SK-N-SH (cell line): ENCODE results near the gene SIGMAR1. TPM values are rescaled to one million over a fixed set of nuclear protein-coding genes. Genes with fewer than 3 reads are reported as not detected.

Source experiments
- CTCF ChIA-PET: fragments of 300-600, 350-600 bp; formaldehyde crosslinking; extraction: SDS; loops from one replicate; lab custom pipeline; 2021; lab: Yijun Ruan, JAX
- POLR2A ChIA-PET: fragments of 350-600 bp; sonication (Branson Sonifier 250); formaldehyde crosslinking; extraction: SDS; loops from one replicate; lab custom pipeline; 2020; ENCODE audit warnings: antibody characterized with exemption, inconsistent platforms; lab: Yijun Ruan, JAX
- DNase-seq: peaks from one replicate; pipeline ENCODE4 v3.0.0; 2012
- H2AFZ ChIP-seq: fragments of 200-600 bp; sonication (generic); 2 replicates; pipeline ENCODE4 v1.8.1; 2016; ENCODE audit warnings: antibody characterized with exemption, mild to moderate bottlenecking, low read depth
- H3F3A ChIP-seq: fragments of 200-600 bp; sonication (generic); replicated peaks from 2 replicates; pipeline ENCODE3; 2016; ENCODE audit warnings: antibody characterized with exemption, mild to moderate bottlenecking; ENCODE audit not compliant: insufficient read depth
- H3K27ac ChIP-seq, 2 experiments: fragments of 200-500 bp in 1 of 2; fragments of 200-600 bp in 1 of 2; sonication (Bioruptor generic) in 1 of 2; sonication (generic), shearing (Covaris generic) in 1 of 2; 2 replicates each; pipeline versions ENCODE4 v1.5.1 to v1.6.1; 2014 to 2016; ENCODE audit warnings: low read depth in 2 of 2, inconsistent platforms in 1 of 2, low read length in 1 of 2, mild to moderate bottlenecking in 1 of 2, mixed read lengths in 1 of 2
- H3K27me3 ChIP-seq: fragments of 200-600 bp; sonication (generic), shearing (Covaris generic); 2 replicates; pipeline ENCODE4 v1.6.1; 2016; ENCODE audit warnings: mixed run types; ENCODE audit not compliant: insufficient read depth
- H3K36me3 ChIP-seq, 2 experiments: fragments of 200-500 bp in 1 of 2; fragments of 200-600 bp in 1 of 2; sonication (Bioruptor generic) in 1 of 2; sonication (generic) in 1 of 2; replicated peaks in 1 of 2; 2 replicates each; pipeline versions ENCODE3 to v1.5.1; 2014 to 2016; ENCODE audit warnings: low read length in 1 of 2, mild to moderate bottlenecking in 1 of 2; ENCODE audit not compliant: insufficient read depth in 2 of 2, control insufficient read depth in 1 of 2
- H3K4me1 ChIP-seq, 2 experiments: fragments of 200-500 bp in 1 of 2; fragments of 200-600 bp in 1 of 2; sonication (Bioruptor generic) in 1 of 2; sonication (generic), shearing (Covaris generic) in 1 of 2; 2 replicates each; pipeline versions ENCODE4 v1.5.1 to v1.6.1; 2014 to 2016; ENCODE audit warnings: low read depth in 1 of 2, low read length in 1 of 2, mixed run types in 1 of 2; ENCODE audit not compliant: insufficient read depth in 2 of 2, control insufficient read depth in 1 of 2
- H3K4me2 ChIP-seq: fragments of 200-600 bp; sonication (generic), shearing (Covaris generic); 2 replicates; pipeline ENCODE4 v1.6.1; 2017; ENCODE audit warnings: mixed run types
- H3K4me3 ChIP-seq, 2 experiments: fragments of 200-500 bp in 1 of 2; fragments of 200-600 bp in 1 of 2; sonication (Bioruptor generic) in 1 of 2; sonication (generic), shearing (Covaris generic) in 1 of 2; 2 replicates each; pipeline versions ENCODE4 v1.5.1 to v1.8.1; 2014 to 2016; ENCODE audit warnings: low read depth in 2 of 2, inconsistent platforms in 1 of 2, low read length in 1 of 2, mild to moderate bottlenecking in 1 of 2, mixed read lengths in 1 of 2, moderate library complexity in 1 of 2
- H3K79me2 ChIP-seq: fragments of 200-600 bp; sonication (generic); 2 replicates; pipeline ENCODE4 v1.8.1; 2017; ENCODE audit warnings: mild to moderate bottlenecking; ENCODE audit not compliant: insufficient read depth
- H3K9ac ChIP-seq: fragments of 200-600 bp; sonication (generic); 2 replicates; pipeline ENCODE4 v1.6.1; 2017; ENCODE audit warnings: mixed run types
- H3K9me2 ChIP-seq: fragments of 200-600 bp; sonication (generic); 2 replicates; pipeline ENCODE4 v1.6.1; 2017; ENCODE audit warnings: mixed run types
- H3K9me3 ChIP-seq: fragments of 200-600 bp; sonication (generic); 2 replicates; pipeline ENCODE4 v1.6.1; 2017; ENCODE audit warnings: mixed run types, mild to moderate bottlenecking, moderate library complexity
- H4K20me1 ChIP-seq: fragments of 200-600 bp; sonication (generic); 2 replicates; pipeline ENCODE4 v1.6.1; 2017; ENCODE audit warnings: mild to moderate bottlenecking, mixed run types; ENCODE audit not compliant: insufficient read depth
- CHD2 ChIP-seq: fragments of 150-350 bp; IDR thresholded peaks from 2 replicates; pipeline ENCODE4 v1.6.1; 2018; ENCODE audit warnings: low read length; ENCODE audit not compliant: partially characterized antibody
- ELF1 ChIP-seq: IDR thresholded peaks from 2 replicates; pipeline ENCODE4 v1.4.0; 2012
- EP300 ChIP-seq, 2 experiments: IDR thresholded peaks; 2 replicates each; pipeline versions ENCODE4 v1.4.0 to v1.6.1; 2012; ENCODE audit warnings: borderline replicate concordance in 1 of 2, low read depth in 1 of 2, low read length in 1 of 2
- EZH2phosphoT487 ChIP-seq: fragments of 200-600 bp; sonication (generic); IDR thresholded peaks from 2 replicates; pipeline ENCODE4 v1.6.1; 2017; ENCODE audit warnings: low read depth, mixed run types, mild to moderate bottlenecking, antibody characterized with exemption, moderate library complexity, borderline replicate concordance
- FOSL2 ChIP-seq: IDR thresholded peaks from 2 replicates; pipeline ENCODE4 v1.4.0; 2012; ENCODE audit warnings: low read depth, mild to moderate bottlenecking, moderate library complexity, borderline replicate concordance
- FOXJ3 ChIP-seq: sonication (generic); formaldehyde crosslinking; IDR thresholded peaks from 2 replicates; pipeline ENCODE4 v1.5.1; 2020; ENCODE audit warnings: mild to moderate bottlenecking, missing genetic modification reagents
- FOXM1 ChIP-seq: IDR thresholded peaks from 2 replicates; pipeline ENCODE4 v1.4.0; 2012; ENCODE audit warnings: low read depth, mild to moderate bottlenecking
- GATA2 ChIP-seq: sonication (generic); formaldehyde crosslinking; IDR thresholded peaks from 2 replicates; pipeline ENCODE4 v1.5.0; 2020; ENCODE audit warnings: mild to moderate bottlenecking, missing genetic modification reagents
- JUND ChIP-seq: IDR thresholded peaks from 2 replicates; pipeline ENCODE4 v1.4.0; 2012
- MEF2A ChIP-seq: IDR thresholded peaks from 2 replicates; pipeline ENCODE4 v1.4.0; 2012; ENCODE audit warnings: low read depth, borderline replicate concordance
- MXI1 ChIP-seq: IDR thresholded peaks from 2 replicates; pipeline ENCODE4 v1.6.1; 2012; ENCODE audit warnings: mild to moderate bottlenecking, low read depth, low read length, improper control_type of control experiment
- NFIC ChIP-seq: IDR thresholded peaks from 2 replicates; pipeline ENCODE4 v1.4.0; 2012; ENCODE audit warnings: borderline replicate concordance
- NRF1 ChIP-seq: IDR thresholded peaks from 2 replicates; pipeline ENCODE4 v1.6.1; 2012; ENCODE audit warnings: low read depth, mild to moderate bottlenecking, low read length
- RCOR1 ChIP-seq: fragments of 150-350 bp; IDR thresholded peaks from 2 replicates; pipeline ENCODE4 v1.6.1; 2017; ENCODE audit warnings: antibody characterized with exemption, low read length
- RXRA ChIP-seq: IDR thresholded peaks from 2 replicates; pipeline ENCODE4 v1.4.0; 2012; ENCODE audit warnings: low read depth, mild to moderate bottlenecking, borderline replicate concordance
- SIN3A ChIP-seq: IDR thresholded peaks from 2 replicates; pipeline ENCODE4 v1.6.1; 2012; ENCODE audit warnings: low read depth, mild to moderate bottlenecking, low read length, moderate library complexity, borderline replicate concordance
- TAF1 ChIP-seq: IDR thresholded peaks from 2 replicates; pipeline ENCODE4 v1.6.1; 2012; ENCODE audit warnings: low read depth, mild to moderate bottlenecking, low read length, moderate library complexity, borderline replicate concordance
- TCF12 ChIP-seq: IDR thresholded peaks from 2 replicates; pipeline ENCODE4 v1.4.0; 2012
- TEAD4 ChIP-seq: IDR thresholded peaks from 2 replicates; pipeline ENCODE4 v1.4.0; 2012; ENCODE audit warnings: mild to moderate bottlenecking, borderline replicate concordance; ENCODE audit not compliant: insufficient read depth
- YY1 ChIP-seq: IDR thresholded peaks from 2 replicates; pipeline ENCODE4 v1.4.0; 2012; ENCODE audit warnings: low read depth, mild to moderate bottlenecking
- WGBS: methylation state at CpG from one replicate; pipeline ENCODE4 v1.1.6; 2017; ENCODE audit warnings: low lambda C conversion rate; 5-methylcytosine and 5-hydroxymethylcytosine counted together
- polyA plus RNA-seq, 3 experiments: library from polyadenylated mRNA; depleted of rRNA; stranded (reverse); fragments of >200 nt; gene quantifications; 2 replicates each; pipeline ENCODE4 v1.2.3, GENCODE V29; 2012
- TF ChIP-seq, protein P1 (sequence below): IDR thresholded peaks from 2 replicates; pipeline ENCODE4 v1.4.0; 2012; ENCODE audit warnings: low read depth
- TF ChIP-seq, protein P2 (sequence below): IDR thresholded peaks from 2 replicates; pipeline ENCODE4; 2012
- TF ChIP-seq, protein P3 (sequence below): IDR thresholded peaks from 2 replicates; pipeline ENCODE4 v1.6.1; 2012; ENCODE audit warnings: mild to moderate bottlenecking, low read depth, low read length, moderate library complexity

The SIGMAR1 gene
- polyA plus RNA-seq, 1 of the 3 experiments (the other 2 are of a cell fraction), result 79.0 TPM

GRCh38 chr9:34686732-34687131, 49.1 kb upstream of the SIGMAR1 start:
- DNase-seq, result no peak
- WGBS, result 45% methylated on average over 1 of the region's 1 CpG
- Histone ChIP-seq H3F3A (no peaks in the 10 kb centered on the region), H4K20me1 (no peaks in the 10 kb centered on the region), H3K9ac (no peak overlapping the region), H2AFZ (no peak overlapping the region), H3K4me2 (no peak overlapping the region), H3K36me3 (no peaks in the 10 kb centered on the region), H3K79me2 (no peaks in the 10 kb centered on the region), H3K4me1 (no peaks in the 10 kb centered on the region; a peak in 1 of 4 replicates), H3K27ac (no peak overlapping the region), H3K4me3 (no peak overlapping the region), H3K27me3 (no peaks in the 10 kb centered on the region), H3K9me2 (no peaks in the 10 kb centered on the region), H3K9me3 (no peaks in the 10 kb centered on the region)
- ChIA-PET CTCF (interaction anchor here (0.9 to 5.1 kb wide), 4 partner anchors 11 to 40 kb away, joined by 3 to 43 read pairs (median 4); no protein-coding TSS in a partner anchor), POLR2A (interaction anchor here (0.7 kb wide), 1 partner anchor 14 kb away, joined by 3 read pairs; no protein-coding TSS in a partner anchor)
- TF ChIP-seq YY1 (no peak), FOXM1 (no peak), TAF1 (no peak), CHD2 (no peak), RCOR1 (no peak), SIN3A (no peak), GATA2 (CRISPR knock-in tag) (no peak), FOXJ3 (CRISPR knock-in tag) (no peak), EZH2phosphoT487 (no peak), TEAD4 (no peak), FOSL2 (no peak), MXI1 (no peak)
- TF ChIP-seq, protein P1, sequence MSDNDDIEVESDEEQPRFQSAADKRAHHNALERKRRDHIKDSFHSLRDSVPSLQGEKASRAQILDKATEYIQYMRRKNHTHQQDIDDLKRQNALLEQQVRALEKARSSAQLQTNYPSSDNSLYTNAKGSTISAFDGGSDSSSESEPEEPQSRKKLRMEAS, result no peak
- TF ChIP-seq, protein P2, sequence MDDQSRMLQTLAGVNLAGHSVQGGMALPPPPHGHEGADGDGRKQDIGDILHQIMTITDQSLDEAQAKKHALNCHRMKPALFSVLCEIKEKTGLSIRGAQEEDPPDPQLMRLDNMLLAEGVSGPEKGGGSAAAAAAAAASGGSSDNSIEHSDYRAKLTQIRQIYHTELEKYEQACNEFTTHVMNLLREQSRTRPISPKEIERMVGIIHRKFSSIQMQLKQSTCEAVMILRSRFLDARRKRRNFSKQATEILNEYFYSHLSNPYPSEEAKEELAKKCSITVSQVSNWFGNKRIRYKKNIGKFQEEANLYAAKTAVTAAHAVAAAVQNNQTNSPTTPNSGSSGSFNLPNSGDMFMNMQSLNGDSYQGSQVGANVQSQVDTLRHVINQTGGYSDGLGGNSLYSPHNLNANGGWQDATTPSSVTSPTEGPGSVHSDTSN, result no peak

DNA sequence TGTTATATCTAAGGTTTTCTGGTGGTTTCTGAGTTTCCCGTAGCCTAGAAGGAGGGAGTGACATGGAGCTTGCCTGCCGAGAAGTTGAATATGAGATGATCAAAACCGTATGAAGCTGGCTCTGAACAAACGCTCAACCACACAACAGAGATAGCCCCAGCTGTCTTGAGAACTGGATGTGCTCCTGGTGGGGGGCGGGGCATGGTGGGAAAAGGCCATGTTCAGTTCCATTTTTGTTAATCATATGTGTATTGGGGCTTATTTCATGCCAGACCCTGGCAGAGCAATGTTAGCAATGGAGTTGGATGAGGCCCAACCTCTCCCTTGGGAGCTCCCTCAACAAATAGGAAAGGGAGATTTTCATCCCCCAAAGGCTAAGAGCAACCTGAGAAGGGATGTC, 48.6 kb upstream of the SIGMAR1 start:
- no peak overlapping the region for H3K4me3 ChIP-seq
- no peak for DNase-seq
- no peaks in the 10 kb centered on the region for H3K36me3 ChIP-seq
- no peaks in the 10 kb centered on the region for H4K20me1 ChIP-seq
- 89% methylated on average over 5 of the region's 5 CpGs for WGBS
- H3K27ac ChIP-seq, result no peak overlapping the region
- no peaks in the 10 kb centered on the region; a peak in 1 of 4 replicates for H3K4me1 ChIP-seq
- no peaks in the 10 kb centered on the region for H3K9me2 ChIP-seq
- H3K9ac ChIP-seq, result no peak overlapping the region
- H3F3A ChIP-seq, result no peaks in the 10 kb centered on the region
- no peak overlapping the region for H3K4me2 ChIP-seq
- CTCF ChIA-PET, result interaction anchor here (0.9 to 5.1 kb wide), 5 partner anchors 11 to 185 kb away, joined by 3 to 43 read pairs (median 4); no protein-coding TSS in a partner anchor
- H3K79me2 ChIP-seq, result no peaks in the 10 kb centered on the region
- H2AFZ ChIP-seq, result no peak overlapping the region
- no peaks in the 10 kb centered on the region for H3K27me3 ChIP-seq
- H3K9me3 ChIP-seq, result no peaks in the 10 kb centered on the region
- POLR2A ChIA-PET, result interaction anchor here (0.7 kb wide), 1 partner anchor 14 kb away, joined by 3 read pairs; no protein-coding TSS in a partner anchor
- TF ChIP-seq MXI1 (no peak), CHD2 (no peak), ELF1 (no peak), NFIC (no peak), RXRA (no peak), FOXJ3 (CRISPR knock-in tag) (no peak), EZH2phosphoT487 (no peak), TCF12 (no peak), MEF2A (no peak), EP300 (IDR thresholded peaks at IDR 0.05; ENCODE audit: borderline replicate concordance in 1 of 2, low read depth in 1 of 2, low read length in 1 of 2) (no peak), JUND (no peak), FOXM1 (no peak), NRF1 (no peak), FOSL2 (no peak)
- TF ChIP-seq, protein P3, sequence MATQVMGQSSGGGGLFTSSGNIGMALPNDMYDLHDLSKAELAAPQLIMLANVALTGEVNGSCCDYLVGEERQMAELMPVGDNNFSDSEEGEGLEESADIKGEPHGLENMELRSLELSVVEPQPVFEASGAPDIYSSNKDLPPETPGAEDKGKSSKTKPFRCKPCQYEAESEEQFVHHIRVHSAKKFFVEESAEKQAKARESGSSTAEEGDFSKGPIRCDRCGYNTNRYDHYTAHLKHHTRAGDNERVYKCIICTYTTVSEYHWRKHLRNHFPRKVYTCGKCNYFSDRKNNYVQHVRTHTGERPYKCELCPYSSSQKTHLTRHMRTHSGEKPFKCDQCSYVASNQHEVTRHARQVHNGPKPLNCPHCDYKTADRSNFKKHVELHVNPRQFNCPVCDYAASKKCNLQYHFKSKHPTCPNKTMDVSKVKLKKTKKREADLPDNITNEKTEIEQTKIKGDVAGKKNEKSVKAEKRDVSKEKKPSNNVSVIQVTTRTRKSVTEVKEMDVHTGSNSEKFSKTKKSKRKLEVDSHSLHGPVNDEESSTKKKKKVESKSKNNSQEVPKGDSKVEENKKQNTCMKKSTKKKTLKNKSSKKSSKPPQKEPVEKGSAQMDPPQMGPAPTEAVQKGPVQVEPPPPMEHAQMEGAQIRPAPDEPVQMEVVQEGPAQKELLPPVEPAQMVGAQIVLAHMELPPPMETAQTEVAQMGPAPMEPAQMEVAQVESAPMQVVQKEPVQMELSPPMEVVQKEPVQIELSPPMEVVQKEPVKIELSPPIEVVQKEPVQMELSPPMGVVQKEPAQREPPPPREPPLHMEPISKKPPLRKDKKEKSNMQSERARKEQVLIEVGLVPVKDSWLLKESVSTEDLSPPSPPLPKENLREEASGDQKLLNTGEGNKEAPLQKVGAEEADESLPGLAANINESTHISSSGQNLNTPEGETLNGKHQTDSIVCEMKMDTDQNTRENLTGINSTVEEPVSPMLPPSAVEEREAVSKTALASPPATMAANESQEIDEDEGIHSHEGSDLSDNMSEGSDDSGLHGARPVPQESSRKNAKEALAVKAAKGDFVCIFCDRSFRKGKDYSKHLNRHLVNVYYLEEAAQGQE, result no peak
- TF ChIP-seq, protein P2, result no peak
